ENCODE data around the gene ST3GAL4. TPM values are rescaled to one million over a fixed set of nuclear protein-coding genes. Genes with fewer than 3 reads are reported as not detected.

ST3GAL4 gene
- polyA plus RNA-seq, 1 of the 3 experiments (the other 2 are of a cell fraction), result 32.0 TPM

DNA sequence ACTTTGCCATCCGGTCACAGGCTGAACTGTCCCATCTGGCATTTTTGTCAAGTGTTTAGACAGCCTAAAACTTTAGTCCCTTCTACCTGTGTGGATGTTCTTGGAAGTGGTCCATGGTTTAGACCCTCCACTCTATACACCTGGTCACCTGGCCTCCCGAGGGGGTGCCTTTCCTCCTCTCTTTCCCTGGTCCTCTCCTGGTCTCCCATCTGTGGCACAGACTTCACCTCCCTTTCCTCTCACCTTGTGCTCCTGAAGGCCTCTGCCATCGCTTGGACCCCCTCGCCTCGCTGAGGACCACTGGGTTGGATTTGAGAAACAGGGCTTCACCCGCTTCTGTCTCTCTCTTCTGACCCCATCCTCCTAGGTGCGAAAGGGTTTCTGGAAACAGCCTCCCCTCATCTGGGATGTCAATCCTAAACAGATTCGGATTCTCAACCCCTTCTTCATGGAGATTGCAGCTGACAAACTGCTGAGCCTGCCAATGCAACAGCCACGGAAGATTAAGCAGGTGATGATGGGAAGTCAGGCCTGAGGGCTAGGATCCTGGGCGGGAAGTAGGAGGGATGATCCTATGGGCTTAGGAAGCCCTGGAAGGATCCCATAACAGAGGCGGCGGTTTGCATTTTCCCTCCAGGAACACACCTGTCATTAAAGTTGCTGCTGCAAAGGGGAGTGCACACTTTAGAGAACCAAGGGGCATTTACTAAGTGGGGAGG, 53.6 kb downstream of the ST3GAL4 start:
- Histone ChIP-seq H3K36me3 (replicated peaks in 1 of 2; ENCODE audit: control insufficient read depth in 1 of 2, insufficient read depth in 2 of 2, low read length in 1 of 2) (peaks cover 0 to 12% of the 10 kb centered on the region in 2 experiments), H3K4me2 (no peak overlapping the region), H3F3A (replicated peaks; ENCODE audit: insufficient read depth) (no peaks in the 10 kb centered on the region), H3K9ac (no peak overlapping the region), H2AFZ (ENCODE audit: low read depth) (no peak overlapping the region), H3K9me3 (no peaks in the 10 kb centered on the region), H3K9me2 (no peaks in the 10 kb centered on the region), H3K79me2 (ENCODE audit: insufficient read depth) (no peaks in the 10 kb centered on the region), H4K20me1 (ENCODE audit: insufficient read depth) (no peaks in the 10 kb centered on the region), H3K4me1 (ENCODE audit: control insufficient read depth in 1 of 2, insufficient read depth in 2 of 2, low read depth in 1 of 2, low read length in 1 of 2) (peaks cover 0 to 7% of the 10 kb centered on the region in 2 experiments; a peak in 1 of 4 replicates), H3K4me3 (ENCODE audit: low read depth in 2 of 2, low read length in 1 of 2) (no peak overlapping the region), H3K27ac (ENCODE audit: low read depth in 2 of 2, low read length in 1 of 2) (no peak overlapping the region), H3K27me3 (ENCODE audit: insufficient read depth) (no peaks in the 10 kb centered on the region)
- DNase-seq, result no peak
- WGBS (ENCODE audit: low lambda C conversion rate), result 96% methylated on average over 12 of the region's 12 CpGs
- POLR2A ChIA-PET, result no interaction called here
- CTCF ChIA-PET, result no interaction called here
- TF ChIP-seq, protein P1, sequence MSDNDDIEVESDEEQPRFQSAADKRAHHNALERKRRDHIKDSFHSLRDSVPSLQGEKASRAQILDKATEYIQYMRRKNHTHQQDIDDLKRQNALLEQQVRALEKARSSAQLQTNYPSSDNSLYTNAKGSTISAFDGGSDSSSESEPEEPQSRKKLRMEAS (IDR thresholded peaks at IDR 0.05; ENCODE audit: low read depth), result no peak
- no peak for TF ChIP-seq YY1 (IDR thresholded peaks at IDR 0.05; ENCODE audit: low read depth)
- TF ChIP-seq, protein P2, sequence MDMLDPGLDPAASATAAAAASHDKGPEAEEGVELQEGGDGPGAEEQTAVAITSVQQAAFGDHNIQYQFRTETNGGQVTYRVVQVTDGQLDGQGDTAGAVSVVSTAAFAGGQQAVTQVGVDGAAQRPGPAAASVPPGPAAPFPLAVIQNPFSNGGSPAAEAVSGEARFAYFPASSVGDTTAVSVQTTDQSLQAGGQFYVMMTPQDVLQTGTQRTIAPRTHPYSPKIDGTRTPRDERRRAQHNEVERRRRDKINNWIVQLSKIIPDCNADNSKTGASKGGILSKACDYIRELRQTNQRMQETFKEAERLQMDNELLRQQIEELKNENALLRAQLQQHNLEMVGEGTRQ (IDR thresholded peaks at IDR 0.05; ENCODE audit: borderline replicate concordance, low read depth, low read length), result no peak
- TF ChIP-seq SIN3A (IDR thresholded peaks at IDR 0.05; ENCODE audit: borderline replicate concordance, low read depth, low read length), result no peak
- no peak for TF ChIP-seq GABPA (IDR thresholded peaks at IDR 0.05; ENCODE audit: low read depth)

DNA sequence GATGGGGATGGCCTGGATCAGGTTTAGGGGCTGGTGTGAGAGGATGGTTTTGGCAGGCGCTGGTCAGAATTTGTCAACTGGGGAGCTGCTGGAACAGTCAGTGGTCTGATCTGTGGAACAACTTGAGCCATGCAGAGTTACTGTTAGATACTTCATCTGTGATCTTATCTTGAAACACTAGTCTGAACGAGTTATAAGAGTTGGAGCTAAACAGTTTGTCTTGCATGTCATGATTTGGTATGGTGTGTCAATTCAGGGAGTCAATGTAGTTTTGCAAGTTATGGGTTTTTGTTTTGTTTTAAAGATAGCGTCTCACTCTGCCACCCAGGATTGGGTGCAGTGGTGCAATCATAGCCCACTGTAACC, 54.1 kb downstream of the ST3GAL4 start:
- no peaks in the 10 kb centered on the region for H3K9me3 ChIP-seq
- H3K27ac ChIP-seq (ENCODE audit: low read depth in 2 of 2, low read length in 1 of 2), result no peak overlapping the region
- H2AFZ ChIP-seq (ENCODE audit: low read depth), result no peak overlapping the region

DNA sequence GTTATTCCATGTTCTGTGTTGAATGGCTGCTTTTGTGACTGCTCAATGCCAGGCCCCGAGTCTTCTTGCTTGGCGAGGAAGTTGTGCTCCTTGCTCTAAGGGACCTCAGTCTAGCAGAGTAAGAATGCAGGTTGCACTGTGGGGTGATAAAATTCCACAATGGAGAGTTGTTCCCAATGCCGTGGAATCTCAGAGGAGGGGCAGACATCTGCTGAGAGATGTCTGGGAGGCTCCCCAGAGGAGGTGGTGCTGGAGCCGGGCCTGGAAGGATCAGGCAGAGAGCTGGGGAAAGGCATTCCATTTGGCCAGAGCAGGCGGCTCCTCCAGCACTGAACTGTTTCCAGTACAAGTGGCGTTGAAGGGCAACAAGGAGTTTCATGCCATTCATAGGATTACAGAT, 55.2 kb downstream of the ST3GAL4 start:
- CTCF ChIA-PET, result no interaction called here

More for the DNA sequence above, 54.1 kb downstream of the ST3GAL4 start:
- peaks cover 0 to 12% of the 10 kb centered on the region in 2 experiments for H3K36me3 ChIP-seq (replicated peaks in 1 of 2; ENCODE audit: control insufficient read depth in 1 of 2, insufficient read depth in 2 of 2, low read length in 1 of 2)
- no peak overlapping the region for H3K4me2 ChIP-seq
- no peak for DNase-seq
- H3K27me3 ChIP-seq (ENCODE audit: insufficient read depth), result no peaks in the 10 kb centered on the region
- H3K79me2 ChIP-seq (ENCODE audit: insufficient read depth), result no peaks in the 10 kb centered on the region
- TF ChIP-seq, protein P1 (IDR thresholded peaks at IDR 0.05; ENCODE audit: low read depth), result no peak
- WGBS (ENCODE audit: low lambda C conversion rate), result 97% methylated on average over 3 of the region's 3 CpGs
- H3K9ac ChIP-seq, result no peak overlapping the region
- ChIA-PET CTCF (no interaction called here), POLR2A (no interaction called here)
- H3F3A ChIP-seq (replicated peaks; ENCODE audit: insufficient read depth), result no peaks in the 10 kb centered on the region
- no peaks in the 10 kb centered on the region for H3K9me2 ChIP-seq
- H3K4me1 ChIP-seq (ENCODE audit: control insufficient read depth in 1 of 2, insufficient read depth in 2 of 2, low read depth in 1 of 2, low read length in 1 of 2), result 0 out of 4 replicates have a peak, but pooled peaks cover 0 to 2% of the 10 kb centered on the region in 2 experiments
- H4K20me1 ChIP-seq (ENCODE audit: insufficient read depth), result no peaks in the 10 kb centered on the region
- no peak overlapping the region for H3K4me3 ChIP-seq (ENCODE audit: low read depth in 2 of 2, low read length in 1 of 2)

More for the DNA sequence above, 55.2 kb downstream of the ST3GAL4 start:
- POLR2A ChIA-PET, result no interaction called here
- DNase-seq, result no peak
- Histone ChIP-seq H3K27me3 (ENCODE audit: insufficient read depth) (no peaks in the 10 kb centered on the region), H3K4me1 (ENCODE audit: control insufficient read depth in 1 of 2, insufficient read depth in 2 of 2, low read depth in 1 of 2, low read length in 1 of 2) (no peaks in the 10 kb centered on the region), H2AFZ (ENCODE audit: low read depth) (no peak overlapping the region), H3K9me2 (no peaks in the 10 kb centered on the region), H3K36me3 (replicated peaks in 1 of 2; ENCODE audit: control insufficient read depth in 1 of 2, insufficient read depth in 2 of 2, low read length in 1 of 2) (peaks cover 0 to 12% of the 10 kb centered on the region in 2 experiments), H3K4me3 (ENCODE audit: low read depth in 2 of 2, low read length in 1 of 2) (no peak overlapping the region), H3K27ac (ENCODE audit: low read depth in 2 of 2, low read length in 1 of 2) (no peak overlapping the region), H3K9me3 (no peaks in the 10 kb centered on the region), H3F3A (replicated peaks; ENCODE audit: insufficient read depth) (no peaks in the 10 kb centered on the region), H3K4me2 (no peak overlapping the region), H3K79me2 (ENCODE audit: insufficient read depth) (no peaks in the 10 kb centered on the region), H4K20me1 (ENCODE audit: insufficient read depth) (no peaks in the 10 kb centered on the region), H3K9ac (no peak overlapping the region)
- 95% methylated on average over 6 of the region's 6 CpGs for WGBS (ENCODE audit: low lambda C conversion rate)
- TF ChIP-seq RFX5 (IDR thresholded peaks at IDR 0.05; ENCODE audit: low read length), result no peak
- TF ChIP-seq YY1 (IDR thresholded peaks at IDR 0.05; ENCODE audit: low read depth), result no peak
- no peak for TF ChIP-seq POLR2AphosphoS5 (IDR thresholded peaks at IDR 0.05; ENCODE audit: low read depth, low read length)
- TF ChIP-seq FOXM1 (IDR thresholded peaks at IDR 0.05; ENCODE audit: low read depth), result no peak
- TF ChIP-seq, protein P3, sequence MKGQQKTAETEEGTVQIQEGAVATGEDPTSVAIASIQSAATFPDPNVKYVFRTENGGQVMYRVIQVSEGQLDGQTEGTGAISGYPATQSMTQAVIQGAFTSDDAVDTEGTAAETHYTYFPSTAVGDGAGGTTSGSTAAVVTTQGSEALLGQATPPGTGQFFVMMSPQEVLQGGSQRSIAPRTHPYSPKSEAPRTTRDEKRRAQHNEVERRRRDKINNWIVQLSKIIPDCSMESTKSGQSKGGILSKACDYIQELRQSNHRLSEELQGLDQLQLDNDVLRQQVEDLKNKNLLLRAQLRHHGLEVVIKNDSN (IDR thresholded peaks at IDR 0.05; ENCODE audit: borderline replicate concordance, low read depth), result no peak
- no peak for TF ChIP-seq TCF12 (IDR thresholded peaks at IDR 0.05)
- TF ChIP-seq NFIC (IDR thresholded peaks at IDR 0.05; ENCODE audit: borderline replicate concordance), result no peak
- no peak for TF ChIP-seq GATA2 (CRISPR knock-in tag; IDR thresholded peaks at IDR 0.05)
- no peak for TF ChIP-seq RAD21 (IDR thresholded peaks at IDR 0.05; ENCODE audit: low read length)
- no peak for TF ChIP-seq GABPA (IDR thresholded peaks at IDR 0.05; ENCODE audit: low read depth)
- TF ChIP-seq TAF1 (IDR thresholded peaks at IDR 0.05; ENCODE audit: borderline replicate concordance, low read depth, low read length), result no peak
- TF ChIP-seq MEF2A (IDR thresholded peaks at IDR 0.05; ENCODE audit: borderline replicate concordance, low read depth), result no peak
- no peak for TF ChIP-seq MXI1 (IDR thresholded peaks at IDR 0.05; ENCODE audit: low read depth, low read length)
